ENCODE measurements around the gene CD274.
"Not testable (repeated sequence)": the region's sequence is repeated elsewhere in the genome, so short reads cannot be mapped to it uniquely, and the experiment has no call there.

Gene CD274

GRCh38 chr9:5468850-5469249 is 18.5 kb downstream of the CD274 start:
- no peak for DNase-seq

GRCh38 chr9:5470122-5470521 is 19.8 kb downstream of the CD274 start:
- no peak for DNase-seq

GRCh38 chr9:5470816-5471215 is 20.5 kb downstream of the CD274 start:
- no peak for DNase-seq

GRCh38 chr9:5475611-5476010 is 25.3 kb downstream of the CD274 start:
- DNase-seq, result not testable (repeated sequence)

GRCh38 chr9:5478206-5478605 is 27.9 kb downstream of the CD274 start:
- no peak for DNase-seq

GRCh38 chr9:5479994-5480694 is 29.8 kb downstream of the CD274 start:
- DNase-seq, result no peak

GRCh38 chr9:5480919-5481318 is 30.6 kb downstream of the CD274 start:
- no peak for DNase-seq

- DNase-seq, result no peak
Observed at GRCh38 chr9:5481322-5482040, 31.1 kb downstream of the CD274 start.

GRCh38 chr9:5482194-5482593 is 31.9 kb downstream of the CD274 start:
- no peak for DNase-seq

GRCh38 chr9:5483306-5483705 is 33.0 kb downstream of the CD274 start:
- DNase-seq, result no peak

- no peak for DNase-seq
Observed at GRCh38 chr9:5485378-5486085, 35.2 kb downstream of the CD274 start.

- no peak for DNase-seq
Observed at GRCh38 chr9:5486988-5487387, 36.6 kb downstream of the CD274 start.

GRCh38 chr9:5488221-5489008 is 38.1 kb downstream of the CD274 start:
- no peak for DNase-seq

GRCh38 chr9:5489630-5490490 is 39.5 kb downstream of the CD274 start:
- no peak for DNase-seq

- no peak for DNase-seq
Observed at GRCh38 chr9:5492965-5493678, 42.8 kb downstream of the CD274 start.

- no peak for DNase-seq
Observed at GRCh38 chr9:5493679-5494511, 43.6 kb downstream of the CD274 start.

GRCh38 chr9:5494765-5495164 is 44.4 kb downstream of the CD274 start:
- not testable (repeated sequence) for DNase-seq

GRCh38 chr9:5499157-5499556 is 48.8 kb downstream of the CD274 start:
- DNase-seq, result no peak

GRCh38 chr9:5499889-5500398 is 49.6 kb downstream of the CD274 start:
- DNase-seq, result no peak

All from NCI-H187 (cell line).